ENCODE results near the gene PCGF6. TPM values are rescaled to one million over a fixed set of nuclear protein-coding genes. Genes with fewer than 3 reads are reported as not detected.
"Not testable (repeated sequence)": the region's sequence is repeated elsewhere in the genome, so short reads cannot be mapped to it uniquely, and the experiment has no call there.

The PCGF6 gene
- total RNA-seq, result 10.1 and 11.6 TPM in 2 replicates
- 4.9 TPM for polyA plus RNA-seq (2012)

- peak; percentile 89 for DNase-seq (ENCODE audit: low read depth)
Observed at GRCh38 chr10:103350517-103351260, at the start of gene PCGF6. Gene PCGF6, minus strand, starts transcription at chr10:103351140. Its CDS starts 74 bp downstream, at chr10:103351066.

GRCh38 chr10:103397191-103397825 is 46.4 kb upstream of the PCGF6 start:
- DNase-seq (ENCODE audit: low read depth), result peak; percentile 3

- no peak for DNase-seq (ENCODE audit: low read depth)
Observed at GRCh38 chr10:103396789-103397087, 45.8 kb upstream of the PCGF6 start.

- DNase-seq (ENCODE audit: low read depth), result peak; percentile 99
Observed at GRCh38 chr10:103396067-103396788, 45.3 kb upstream of the PCGF6 start, which contains the start of the genes ATP5MK and PDCD11. Gene ATP5MK, minus strand, starts transcription at chr10:103396475. Its CDS starts 4,018 bp downstream, at chr10:103392457. Gene PDCD11, plus strand, starts transcription at chr10:103396626. Its CDS starts 1,801 bp downstream, at chr10:103398427.

GRCh38 chr10:103395754-103396066 is 44.8 kb upstream of the PCGF6 start:
- DNase-seq (ENCODE audit: low read depth), result peak; percentile 29

GRCh38 chr10:103394180-103394579 is 43.2 kb upstream of the PCGF6 start:
- DNase-seq (ENCODE audit: low read depth), result no peak

GRCh38 chr10:103382769-103383168 is 31.8 kb upstream of the PCGF6 start:
- no peak for DNase-seq (ENCODE audit: low read depth)

- no peak for DNase-seq (ENCODE audit: low read depth)
Observed at GRCh38 chr10:103374263-103374662, 23.3 kb upstream of the PCGF6 start.

- DNase-seq (ENCODE audit: low read depth), result no peak
Observed at GRCh38 chr10:103373544-103373943, 22.6 kb upstream of the PCGF6 start.

- peak; percentile 97 for DNase-seq (ENCODE audit: low read depth)
Observed at GRCh38 chr10:103367782-103368518, 17.0 kb upstream of the PCGF6 start, which contains the start of gene TAF5. Gene TAF5, plus strand, starts transcription at chr10:103367976. Its CDS starts 14 bp downstream, at chr10:103367990.

GRCh38 chr10:103367379-103367781 is 16.4 kb upstream of the PCGF6 start:
- no peak for DNase-seq (ENCODE audit: low read depth)

GRCh38 chr10:103360791-103361190 is 9.9 kb upstream of the PCGF6 start:
- not testable (repeated sequence) for DNase-seq (ENCODE audit: low read depth)

- not testable (repeated sequence) for DNase-seq (ENCODE audit: low read depth)
Observed at GRCh38 chr10:103359493-103359892, 8.6 kb upstream of the PCGF6 start.

- no peak for DNase-seq (ENCODE audit: low read depth)
Observed at GRCh38 chr10:103355906-103356599, 5.1 kb upstream of the PCGF6 start.

GRCh38 chr10:103354567-103354966 is 3.6 kb upstream of the PCGF6 start:
- not testable (repeated sequence) for DNase-seq (ENCODE audit: low read depth)

GRCh38 chr10:103353281-103353680 is 2.3 kb upstream of the PCGF6 start:
- no peak for DNase-seq (ENCODE audit: low read depth)

- no peak for DNase-seq (ENCODE audit: low read depth)
Observed at GRCh38 chr10:103350175-103350516, 794 bp downstream of the PCGF6 start.

GRCh38 chr10:103336370-103336769 is 14.6 kb downstream of the PCGF6 start:
- no peak for DNase-seq (ENCODE audit: low read depth)

- no peak for DNase-seq (ENCODE audit: low read depth)
Observed at GRCh38 chr10:103334567-103334966, 16.4 kb downstream of the PCGF6 start.

GRCh38 chr10:103333934-103334520 is 16.9 kb downstream of the PCGF6 start:
- peak; percentile 37 for DNase-seq (ENCODE audit: low read depth)

All from myocyte (in vitro differentiated cells).